ENCODE data around the gene BAZ1A.

The BAZ1A gene

DNA sequence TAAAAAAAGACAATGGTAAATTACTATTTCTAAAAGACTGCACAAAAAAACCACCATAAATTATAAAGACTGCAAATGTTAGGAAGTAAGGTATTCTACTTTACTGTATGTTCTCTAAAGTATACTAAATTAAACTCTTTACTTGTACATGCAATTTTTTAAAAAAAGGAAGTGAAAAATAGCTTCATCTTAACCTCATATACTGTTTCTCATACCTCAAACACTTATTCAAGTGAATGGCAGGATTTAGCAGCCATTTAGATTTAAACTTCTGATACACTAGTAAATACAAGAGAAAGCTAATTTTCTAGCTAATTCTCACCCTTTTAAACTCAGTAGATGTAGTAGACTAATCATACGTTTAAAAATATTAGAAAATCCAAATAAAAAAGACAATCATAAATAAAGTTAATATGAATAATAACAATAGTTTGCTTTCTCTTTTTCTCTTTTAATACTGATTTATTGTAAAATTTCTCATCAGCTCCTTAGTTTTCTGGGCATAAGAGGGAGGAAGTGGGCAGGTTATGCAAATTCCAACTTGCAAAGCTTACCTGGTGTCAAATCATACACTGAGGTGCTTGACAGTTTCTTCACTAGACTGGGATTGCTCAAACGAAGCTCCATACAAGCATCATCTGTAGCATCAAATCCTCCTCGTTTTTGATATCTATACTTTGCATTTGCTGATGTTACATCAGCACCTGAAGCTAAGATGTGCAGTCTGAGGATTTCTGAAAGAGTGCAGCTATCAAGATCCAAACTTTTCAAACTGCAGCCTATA is 89.7 kb downstream of the BAZ1A start:
- intact Hi-C loops (cut with micrococcal nuclease): no loop called here
- no peak overlapping the region for H3K27ac Mint-ChIP-seq

GRCh38 chr14:34782031-34782430 is 93.1 kb downstream of the BAZ1A start:
- Mint-ChIP-seq H3K4me1 (ENCODE audit: low read depth) (peaks cover 17% of the 10 kb centered on the region), H3K27me3 (no peaks in the 10 kb centered on the region), H3K27ac (peak overlapping the region; percentile 45), H3K4me3 (no peak overlapping the region), H3K36me3 (ENCODE audit: low read depth) (peaks cover 93% of the 10 kb centered on the region), H3K9me3 (no peaks in the 10 kb centered on the region)
- intact Hi-C loops (cut with micrococcal nuclease): no loop called here

More for the DNA sequence above, 89.7 kb downstream of the BAZ1A start:
- Mint-ChIP-seq H3K36me3 (ENCODE audit: low read depth) (peaks cover 81% of the 10 kb centered on the region), H3K27me3 (no peaks in the 10 kb centered on the region), H3K4me3 (no peak overlapping the region), H3K4me1 (ENCODE audit: low read depth) (peaks cover 16% of the 10 kb centered on the region), H3K9me3 (no peaks in the 10 kb centered on the region)

GRCh38 chr14:34781242-34781641 is 93.9 kb downstream of the BAZ1A start:
- Mint-ChIP-seq H3K27ac (peak overlapping the region; percentile 71), H3K36me3 (ENCODE audit: low read depth) (peaks cover 93% of the 10 kb centered on the region), H3K27me3 (no peaks in the 10 kb centered on the region), H3K9me3 (no peaks in the 10 kb centered on the region), H3K4me1 (ENCODE audit: low read depth) (peaks cover 15% of the 10 kb centered on the region), H3K4me3 (no peak overlapping the region)
- intact Hi-C loops (cut with micrococcal nuclease): no loop called here

DNA sequence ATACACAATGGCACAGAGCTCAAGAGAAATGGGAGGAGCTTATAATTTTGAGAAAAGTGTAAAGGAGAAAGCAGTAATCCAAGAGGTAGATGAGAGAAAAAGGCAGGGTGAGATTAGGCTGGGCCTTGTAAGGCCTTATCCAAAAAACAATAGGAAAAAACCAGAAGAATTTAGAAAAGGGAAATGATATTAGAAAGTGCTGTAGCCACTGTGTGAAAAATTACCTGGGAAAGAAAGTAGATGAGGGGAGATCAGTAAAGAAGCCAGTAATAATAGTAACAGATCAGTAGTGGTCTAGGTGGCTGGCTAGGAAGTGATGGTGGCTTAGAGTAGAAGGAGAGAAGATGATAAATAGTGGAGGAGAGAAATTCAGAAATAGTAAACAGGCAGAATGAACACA is 94.5 kb downstream of the BAZ1A start:
- H3K4me1 Mint-ChIP-seq (ENCODE audit: low read depth): peaks cover 13% of the 10 kb centered on the region
- H3K36me3 Mint-ChIP-seq (ENCODE audit: low read depth): peaks cover 93% of the 10 kb centered on the region
- intact Hi-C loops (cut with micrococcal nuclease): no loop called here
- H3K27ac Mint-ChIP-seq: peak overlapping the region; percentile 71
- H3K9me3 Mint-ChIP-seq: no peaks in the 10 kb centered on the region
- no peak overlapping the region for H3K4me3 Mint-ChIP-seq
- no peaks in the 10 kb centered on the region for H3K27me3 Mint-ChIP-seq

DNA sequence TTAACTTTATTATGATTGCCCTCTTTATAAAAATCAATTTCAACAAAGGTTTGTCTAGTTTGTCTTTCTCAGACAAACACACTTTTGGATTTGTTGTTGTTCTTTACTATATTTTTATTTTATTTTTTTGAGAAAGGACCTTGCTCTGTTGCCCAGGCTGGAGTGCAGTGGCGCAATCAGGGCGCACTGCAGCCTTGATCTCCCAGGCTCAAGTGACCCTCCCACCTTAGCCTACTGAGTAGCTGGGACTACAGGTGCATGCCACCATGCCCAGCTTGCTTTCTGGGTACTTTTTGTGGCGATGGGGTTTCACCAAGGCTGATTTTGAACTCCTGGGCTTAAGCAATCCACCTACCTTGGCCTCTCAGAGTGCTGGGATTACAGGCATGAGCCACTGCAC is 96.4 kb downstream of the BAZ1A start:
- intact Hi-C loops (cut with micrococcal nuclease): no loop called here
- Mint-ChIP-seq H3K9me3 (no peaks in the 10 kb centered on the region), H3K36me3 (ENCODE audit: low read depth) (peaks cover 94% of the 10 kb centered on the region), H3K27me3 (no peaks in the 10 kb centered on the region), H3K27ac (no peak overlapping the region), H3K4me3 (no peak overlapping the region), H3K4me1 (ENCODE audit: low read depth) (peaks cover 13% of the 10 kb centered on the region)

- Mint-ChIP-seq H3K4me3 (no peak overlapping the region), H3K4me1 (ENCODE audit: low read depth) (peaks cover 13% of the 10 kb centered on the region)
- intact Hi-C loops (cut with micrococcal nuclease): no loop called here
These were observed 98.5 kb downstream of the BAZ1A start for GRCh38 chr14:34776611-34777010.

DNA sequence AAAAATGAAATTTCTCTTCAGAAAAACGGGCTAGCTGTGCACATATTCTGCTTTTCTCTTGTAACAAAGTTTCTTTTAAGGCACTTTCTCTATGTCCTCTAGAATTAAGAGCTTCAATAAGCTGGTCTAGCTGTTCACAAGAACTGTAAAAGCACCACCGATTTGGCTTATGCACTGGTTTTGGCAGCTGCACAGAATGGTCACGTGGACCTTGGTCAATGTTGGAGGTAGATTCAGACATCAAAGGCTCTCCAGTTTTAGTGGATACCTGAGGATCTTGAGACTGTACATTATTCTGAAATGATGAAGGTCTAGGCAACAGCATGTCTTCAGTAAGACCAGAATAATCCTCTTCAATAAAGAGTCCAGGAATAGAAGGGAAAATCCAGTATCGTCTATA is 99.2 kb downstream of the BAZ1A start:
- H3K9me3 Mint-ChIP-seq: no peaks in the 10 kb centered on the region
- H3K4me1 Mint-ChIP-seq (ENCODE audit: low read depth): peaks cover 7% of the 10 kb centered on the region
- no peak overlapping the region for H3K27ac Mint-ChIP-seq
- peaks cover 94% of the 10 kb centered on the region for H3K36me3 Mint-ChIP-seq (ENCODE audit: low read depth)
- no peak overlapping the region for H3K4me3 Mint-ChIP-seq
- no peaks in the 10 kb centered on the region for H3K27me3 Mint-ChIP-seq
- intact Hi-C loops (cut with micrococcal nuclease): no loop called here

More at GRCh38 chr14:34776611-34777010, 98.5 kb downstream of the BAZ1A start:
- Mint-ChIP-seq H3K27me3 (no peaks in the 10 kb centered on the region), H3K36me3 (ENCODE audit: low read depth) (peaks cover 94% of the 10 kb centered on the region), H3K27ac (no peak overlapping the region), H3K9me3 (no peaks in the 10 kb centered on the region)

DNA sequence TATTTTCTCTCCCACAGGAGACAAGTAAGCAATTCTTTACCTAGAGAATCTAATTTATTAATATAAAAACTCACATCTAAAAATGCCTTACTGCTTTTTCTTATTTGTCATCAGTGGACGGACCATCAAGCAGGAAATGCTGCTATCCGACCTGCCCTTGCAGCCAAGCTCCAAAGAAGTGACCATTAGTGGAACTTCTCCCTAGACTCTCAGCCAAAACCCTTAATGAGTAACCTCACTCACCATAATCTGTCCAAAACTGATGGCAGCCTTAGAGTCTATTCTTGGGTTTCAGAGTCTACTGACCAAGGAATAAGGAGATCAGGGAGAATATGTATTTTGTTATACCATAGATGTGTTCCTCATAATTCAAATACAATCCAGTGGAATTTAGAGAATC is 99.8 kb downstream of the BAZ1A start:
- no peak overlapping the region for H3K4me3 Mint-ChIP-seq
- H3K27me3 Mint-ChIP-seq: no peaks in the 10 kb centered on the region
- H3K9me3 Mint-ChIP-seq: no peaks in the 10 kb centered on the region
- peaks cover 1% of the 10 kb centered on the region for H3K4me1 Mint-ChIP-seq (ENCODE audit: low read depth)
- intact Hi-C loops (cut with micrococcal nuclease): no loop called here
- H3K27ac Mint-ChIP-seq: no peak overlapping the region
- H3K36me3 Mint-ChIP-seq (ENCODE audit: low read depth): peaks cover 94% of the 10 kb centered on the region

DNA sequence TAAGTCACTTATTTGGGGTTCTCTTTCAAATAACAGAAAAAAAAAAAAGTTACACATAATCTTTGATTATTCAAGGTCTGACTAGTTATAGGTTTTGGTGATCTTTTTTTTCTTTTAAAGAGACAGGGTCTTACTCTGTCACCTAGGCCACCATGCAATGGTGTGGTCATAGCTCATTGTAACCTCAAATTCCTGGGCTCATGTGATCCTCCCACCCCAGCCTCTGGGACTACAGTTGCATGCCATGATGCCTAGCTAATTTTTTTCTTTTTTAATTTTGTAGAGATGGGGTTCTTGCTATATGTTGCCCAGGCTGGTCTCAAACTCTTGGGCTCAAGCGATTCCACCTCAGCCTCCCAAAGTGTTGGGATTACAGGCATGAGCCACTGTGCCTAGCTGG is 104.3 kb downstream of the BAZ1A start:
- Mint-ChIP-seq H3K27me3 (no peaks in the 10 kb centered on the region), H3K4me3 (no peak overlapping the region), H3K36me3 (ENCODE audit: low read depth) (peaks cover 89% of the 10 kb centered on the region), H3K4me1 (ENCODE audit: low read depth) (no peaks in the 10 kb centered on the region), H3K9me3 (no peaks in the 10 kb centered on the region), H3K27ac (no peak overlapping the region)
- intact Hi-C loops (cut with micrococcal nuclease): no loop called here

GRCh38 chr14:34766606-34767005 is 108.6 kb downstream of the BAZ1A start:
- no peaks in the 10 kb centered on the region for H3K27me3 Mint-ChIP-seq
- peaks cover 84% of the 10 kb centered on the region for H3K36me3 Mint-ChIP-seq (ENCODE audit: low read depth)
- intact Hi-C loops (cut with micrococcal nuclease): loop anchor here (10.0 kb wide), 1 partner anchor 172 kb away; no protein-coding TSS in a partner anchor
- H3K27ac Mint-ChIP-seq: peak overlapping the region; percentile 55
- H3K4me3 Mint-ChIP-seq: no peak overlapping the region
- no peaks in the 10 kb centered on the region for H3K9me3 Mint-ChIP-seq
- no peaks in the 10 kb centered on the region for H3K4me1 Mint-ChIP-seq (ENCODE audit: low read depth)

DNA sequence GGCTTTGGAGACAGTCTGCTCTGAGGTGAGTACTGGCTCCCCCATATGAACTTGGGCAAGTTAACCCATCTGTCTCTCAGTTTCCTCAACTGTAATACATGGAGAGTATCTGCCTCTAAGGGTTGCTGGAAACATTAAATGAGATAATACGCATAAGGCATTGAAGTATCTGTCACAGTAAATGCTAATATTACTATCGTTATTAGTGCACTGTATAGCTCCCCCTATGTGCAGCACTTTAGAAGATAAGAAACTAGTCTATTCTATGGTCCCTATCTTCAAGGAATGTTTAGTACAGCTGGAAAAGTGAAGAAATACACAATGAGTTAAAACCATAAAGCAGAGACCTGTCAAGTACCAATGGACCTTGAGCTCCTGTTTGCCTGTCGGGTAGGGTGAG is 109.1 kb downstream of the BAZ1A start:
- no peaks in the 10 kb centered on the region for H3K27me3 Mint-ChIP-seq

DNA sequence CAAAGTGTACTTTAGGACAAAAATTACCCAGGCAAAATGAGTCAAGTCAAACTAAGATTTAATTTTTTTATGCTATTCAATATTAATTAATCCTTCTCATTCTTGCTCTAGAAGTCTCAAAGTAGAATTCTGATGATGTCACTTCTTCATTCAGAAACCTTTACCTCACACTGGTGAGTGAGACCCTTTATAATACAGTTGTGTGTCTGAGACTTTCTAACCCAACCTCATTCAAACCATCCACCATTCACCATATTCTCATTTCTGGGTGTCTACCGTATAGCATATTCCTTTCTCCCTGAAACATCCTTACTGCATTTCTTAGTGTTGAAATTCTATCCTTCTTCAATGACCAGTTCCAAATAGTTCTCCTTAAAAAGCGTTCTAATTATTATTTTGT is 119.9 kb downstream of the BAZ1A start:
- H3K27me3 Mint-ChIP-seq: no peaks in the 10 kb centered on the region
- H3K4me3 Mint-ChIP-seq: no peak overlapping the region
- no peak overlapping the region for H3K27ac Mint-ChIP-seq
- peaks cover 92% of the 10 kb centered on the region for H3K36me3 Mint-ChIP-seq (ENCODE audit: low read depth)
- H3K4me1 Mint-ChIP-seq (ENCODE audit: low read depth): no peaks in the 10 kb centered on the region
- intact Hi-C loops (cut with micrococcal nuclease): no loop called here
- H3K9me3 Mint-ChIP-seq: no peaks in the 10 kb centered on the region

More for the DNA sequence above, 109.1 kb downstream of the BAZ1A start:
- no peaks in the 10 kb centered on the region for H3K4me1 Mint-ChIP-seq (ENCODE audit: low read depth)
- no peaks in the 10 kb centered on the region for H3K9me3 Mint-ChIP-seq
- H3K36me3 Mint-ChIP-seq (ENCODE audit: low read depth): peaks cover 84% of the 10 kb centered on the region
- no peak overlapping the region for H3K4me3 Mint-ChIP-seq
- peak overlapping the region; percentile 55 for H3K27ac Mint-ChIP-seq
- intact Hi-C loops (cut with micrococcal nuclease): loop anchor here (10.0 kb wide), 1 partner anchor 171 kb away; no protein-coding TSS in a partner anchor

GRCh38 chr14:34754687-34755086 is 120.5 kb downstream of the BAZ1A start:
- H3K4me3 Mint-ChIP-seq: no peak overlapping the region
- no peak overlapping the region for H3K27ac Mint-ChIP-seq
- H3K27me3 Mint-ChIP-seq: no peaks in the 10 kb centered on the region
- H3K36me3 Mint-ChIP-seq (ENCODE audit: low read depth): peaks cover 89% of the 10 kb centered on the region
- intact Hi-C loops (cut with micrococcal nuclease): no loop called here
- H3K4me1 Mint-ChIP-seq (ENCODE audit: low read depth): no peaks in the 10 kb centered on the region
- H3K9me3 Mint-ChIP-seq: no peaks in the 10 kb centered on the region

DNA sequence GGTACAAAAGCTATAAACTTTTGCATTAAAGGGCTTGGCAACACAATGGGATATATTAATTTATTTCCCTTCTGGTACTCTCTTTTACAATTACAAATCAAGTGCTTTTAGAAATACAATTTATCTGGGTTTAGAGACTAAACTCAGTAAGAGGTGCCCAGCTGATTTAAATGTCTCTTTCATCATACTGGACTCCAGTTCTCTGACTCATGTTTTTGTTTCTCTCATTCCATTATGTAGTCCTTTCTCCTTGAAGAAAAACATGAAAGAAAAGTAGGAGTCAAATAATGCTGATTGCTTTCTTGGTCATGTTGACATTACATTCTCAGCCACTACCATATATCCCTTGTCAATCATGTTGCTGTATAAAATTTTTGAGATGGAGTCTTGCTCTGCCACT is 124.5 kb downstream of the BAZ1A start:
- no peaks in the 10 kb centered on the region for H3K4me1 Mint-ChIP-seq (ENCODE audit: low read depth)
- peaks cover 49% of the 10 kb centered on the region for H3K36me3 Mint-ChIP-seq (ENCODE audit: low read depth)
- H3K27me3 Mint-ChIP-seq: no peaks in the 10 kb centered on the region
- H3K4me3 Mint-ChIP-seq: no peak overlapping the region
- no peak overlapping the region for H3K27ac Mint-ChIP-seq
- H3K9me3 Mint-ChIP-seq: no peaks in the 10 kb centered on the region
- intact Hi-C loops (cut with micrococcal nuclease): no loop called here

- Mint-ChIP-seq H3K4me1 (ENCODE audit: low read depth) (no peaks in the 10 kb centered on the region), H3K27ac (no peak overlapping the region), H3K9me3 (no peaks in the 10 kb centered on the region), H3K4me3 (no peak overlapping the region), H3K36me3 (ENCODE audit: low read depth) (peaks cover 45% of the 10 kb centered on the region), H3K27me3 (no peaks in the 10 kb centered on the region)
- intact Hi-C loops (cut with micrococcal nuclease): no loop called here
These were observed 124.9 kb downstream of the BAZ1A start for GRCh38 chr14:34750233-34750632.

Data from dendritic cell treated with granulocyte-macrophage colony-stimulating factor and Interleukin-4, amounts not matched to agents 40 ng/mL and 50 ng/mL, for 4 days (primary cell).